HG03457 (cell line): ENCODE data around the gene NCKAP5.

Experiments used
- ATAC-seq: cut with Tn5 transposase; IDR thresholded peaks from one replicate; pipeline ENCODE4 v1.9.1; 2021; ENCODE audit warnings: moderate number of reproducible peaks; ENCODE audit not compliant: unreplicated experiment

Gene NCKAP5

GRCh38 chr2:133173224-133173623 lies 395.0 kb downstream of the NCKAP5 start:
- ATAC-seq: no peak

- ATAC-seq: no peak
Observed at GRCh38 chr2:133171393-133172004, 396.8 kb downstream of the NCKAP5 start.

GRCh38 chr2:133169274-133169912 lies 398.9 kb downstream of the NCKAP5 start:
- ATAC-seq: no peak

GRCh38 chr2:133167990-133168389 lies 400.3 kb downstream of the NCKAP5 start:
- ATAC-seq: no peak

DNA sequence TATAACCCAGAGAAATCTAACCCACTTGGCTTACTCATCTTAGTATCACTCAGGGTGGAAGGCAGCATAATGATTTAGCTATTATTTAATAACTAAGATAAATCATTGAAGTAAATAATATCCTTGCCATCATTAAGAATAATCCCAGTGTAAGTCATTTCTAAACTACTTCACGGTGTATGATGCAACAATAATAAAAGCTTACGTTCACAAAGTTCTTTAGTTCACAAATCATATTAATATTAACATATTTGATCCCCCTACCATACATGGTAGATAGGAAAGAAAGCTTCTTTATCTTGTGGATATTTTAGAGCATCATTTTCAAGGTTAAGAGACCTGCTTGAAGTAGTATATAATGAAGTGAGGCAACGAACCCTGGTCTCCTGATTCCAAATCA lies 401.0 kb downstream of the NCKAP5 start:
- ATAC-seq: no peak

- ATAC-seq: no peak
Observed at GRCh38 chr2:133166031-133166430, 402.2 kb downstream of the NCKAP5 start.

- no peak for ATAC-seq
Observed at GRCh38 chr2:133163111-133163510, 405.2 kb downstream of the NCKAP5 start.

- no peak for ATAC-seq
Observed at GRCh38 chr2:133158442-133158841, 409.8 kb downstream of the NCKAP5 start.

- no peak for ATAC-seq
Observed at GRCh38 chr2:133158024-133158423, 410.2 kb downstream of the NCKAP5 start.

GRCh38 chr2:133157141-133157540 lies 411.1 kb downstream of the NCKAP5 start:
- no peak for ATAC-seq

GRCh38 chr2:133152801-133153200 lies 415.5 kb downstream of the NCKAP5 start:
- ATAC-seq: no peak

- ATAC-seq: no peak
Observed at GRCh38 chr2:133148187-133148586, 420.1 kb downstream of the NCKAP5 start.

DNA sequence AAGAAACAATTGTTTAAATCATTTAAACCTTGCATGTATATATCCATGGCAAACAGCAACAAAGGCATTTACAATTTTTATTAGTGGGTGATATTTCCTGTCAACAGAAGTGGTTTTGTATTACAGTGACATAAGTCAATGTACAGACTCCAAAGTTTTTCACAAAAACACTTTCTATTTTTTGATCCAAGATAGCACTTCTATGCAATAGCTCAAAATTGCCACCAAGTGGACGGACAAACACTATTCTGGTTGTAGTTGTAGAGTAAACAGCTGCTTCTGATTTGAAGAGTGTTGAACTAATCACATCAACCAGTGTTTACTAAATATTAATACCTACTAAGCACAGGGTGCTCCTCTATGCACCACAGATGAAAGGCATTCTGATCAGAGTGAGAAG lies 421.4 kb downstream of the NCKAP5 start:
- no peak for ATAC-seq

DNA sequence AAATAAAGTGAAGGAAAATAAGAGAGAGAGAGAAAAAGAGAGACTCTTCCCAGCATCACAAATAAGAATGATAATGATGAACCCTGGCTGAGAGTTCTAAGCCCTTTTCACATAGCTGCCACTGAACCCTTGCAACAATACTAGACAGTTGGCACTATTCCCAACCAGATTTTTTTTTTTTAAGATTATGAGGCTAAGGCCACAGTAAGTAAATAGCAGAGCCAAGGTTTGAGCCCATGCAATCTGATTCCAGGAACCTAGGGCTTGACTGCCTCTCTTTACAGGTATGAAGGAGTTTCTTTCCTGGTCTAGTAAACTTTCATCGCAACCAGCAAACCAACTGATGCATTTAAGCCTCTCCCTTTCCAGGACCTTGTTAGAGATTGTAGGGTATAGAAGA lies 424.6 kb downstream of the NCKAP5 start:
- no peak for ATAC-seq

DNA sequence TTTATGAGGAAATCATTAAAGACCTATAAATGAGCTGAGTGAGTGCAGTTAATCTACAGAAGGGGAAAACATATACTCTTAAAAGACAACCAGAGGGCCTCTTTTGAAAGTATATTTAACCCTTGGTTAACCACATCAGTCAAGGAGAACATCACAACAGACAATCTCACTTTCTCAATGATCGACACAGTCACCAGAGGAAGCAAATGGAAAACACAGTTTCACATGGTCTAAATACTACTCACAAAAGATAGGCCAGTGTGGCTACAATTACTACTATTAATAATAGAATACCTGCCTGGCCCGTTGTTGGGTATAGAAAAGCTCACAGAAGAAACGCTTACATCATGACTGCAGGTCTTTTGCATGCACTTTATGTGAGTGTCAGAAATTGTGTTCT lies 426.2 kb downstream of the NCKAP5 start:
- ATAC-seq: no peak

GRCh38 chr2:133140620-133141019 lies 427.6 kb downstream of the NCKAP5 start:
- ATAC-seq: no peak

- ATAC-seq: no peak
Observed at GRCh38 chr2:133139847-133140533, 428.3 kb downstream of the NCKAP5 start.

GRCh38 chr2:133138693-133139092 lies 429.6 kb downstream of the NCKAP5 start:
- ATAC-seq: no peak

DNA sequence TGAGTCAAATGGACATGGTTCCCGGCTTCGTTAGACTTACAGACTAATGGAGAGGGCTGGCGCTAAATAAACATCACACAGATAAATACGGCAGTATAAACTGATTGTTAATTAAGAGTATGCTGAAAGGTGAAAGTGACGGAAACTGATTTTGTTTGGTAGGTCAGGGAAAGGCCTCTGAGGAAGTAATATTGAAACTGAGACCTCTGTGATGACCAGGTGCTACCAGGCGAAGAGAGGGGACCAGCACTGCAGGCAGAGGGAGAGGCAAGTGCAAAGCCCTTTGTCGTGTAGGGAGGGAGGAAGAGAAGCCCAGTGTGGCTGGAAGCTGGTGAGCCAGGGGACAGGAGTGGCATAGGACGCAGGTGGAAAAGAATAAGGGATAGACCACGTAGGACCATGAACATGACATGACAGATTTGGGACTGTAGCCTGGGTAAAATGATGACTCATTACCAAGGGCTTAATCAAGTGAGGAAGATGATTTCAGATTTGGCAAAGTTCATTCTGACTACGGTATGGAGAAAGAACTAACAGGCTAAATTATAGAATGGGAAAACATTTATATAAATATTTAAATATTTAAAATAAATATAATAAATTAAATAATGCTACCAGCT lies 433.1 kb downstream of the NCKAP5 start:
- ATAC-seq: no peak

DNA sequence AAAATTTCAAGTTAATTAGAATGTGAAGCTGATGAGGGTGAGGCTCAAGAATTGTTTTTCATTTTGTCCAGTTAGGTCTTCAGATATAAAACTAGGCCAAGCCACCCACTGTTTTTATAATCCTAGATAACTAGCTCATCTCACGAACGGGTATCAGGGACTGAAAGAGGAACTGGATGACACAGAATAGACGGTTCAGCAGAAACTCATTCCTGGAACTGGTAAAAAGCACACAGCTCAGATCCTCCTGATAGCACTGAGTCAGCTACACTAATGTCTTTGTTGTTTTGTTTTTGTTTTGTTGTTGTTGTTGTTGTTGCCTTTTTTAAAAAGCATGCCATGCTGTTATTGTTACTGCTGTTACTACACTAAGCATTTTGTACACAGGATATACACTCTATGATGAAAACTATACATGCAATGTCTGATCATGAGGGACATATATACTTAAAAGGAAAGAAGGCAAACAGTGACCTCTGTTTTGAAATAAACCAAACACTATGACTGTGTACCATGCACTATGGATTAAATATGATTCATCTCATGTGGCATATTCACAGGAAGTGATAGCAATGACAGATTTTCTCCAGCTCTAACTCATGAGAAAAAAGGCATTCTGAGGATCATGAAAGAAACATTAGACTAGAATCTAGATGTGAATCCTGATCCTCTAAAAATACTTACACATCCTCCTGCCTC lies 437.6 kb downstream of the NCKAP5 start:
- no peak for ATAC-seq

DNA sequence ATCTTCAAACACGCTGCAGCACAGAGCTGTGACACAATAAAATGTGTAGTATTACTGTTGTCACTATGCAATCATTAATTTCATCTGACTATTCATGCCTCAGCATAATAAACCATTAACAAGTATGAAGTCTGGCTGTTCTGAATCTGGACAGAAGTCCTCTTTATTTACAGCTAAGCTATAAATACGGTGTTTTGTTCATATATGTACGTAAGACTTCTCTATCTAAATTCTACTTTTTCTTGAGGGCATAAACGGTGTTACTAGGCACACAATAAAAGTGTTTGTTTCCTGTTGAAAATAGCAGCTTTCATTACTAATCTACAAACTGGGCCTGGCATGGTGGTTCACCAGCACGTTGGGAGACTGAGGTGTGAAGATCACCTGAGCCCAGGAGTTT lies 443.8 kb downstream of the NCKAP5 start:
- no peak for ATAC-seq
